Measurements from ENCODE around the gene VKORC1. TPM values are rescaled to one million over a fixed set of nuclear protein-coding genes. Genes with fewer than 3 reads are reported as not detected.

Gene VKORC1
- total and polyA plus RNA-seq, 2 of the 8 experiments (the other 6 are each of a cell fraction or from before 2014, with no cell fraction given), result 84.1 to 483 TPM

GRCh38 chr16:31105677-31106213 lies 11.1 kb upstream of the VKORC1 start:
- Histone ChIP-seq H2AK5ac (ENCODE audit: low read depth, low read length) (no peak overlapping the region), H2BK5ac (ENCODE audit: low read depth, low read length) (no peak overlapping the region; the same call in 1 of the 2 replicates), H3K14ac (ENCODE audit: insufficient read length) (no peak overlapping the region), H3K4me1 (replicated peaks in 1 of 4; ENCODE audit: control insufficient read depth in 3 of 4, insufficient read depth in 4 of 4, low read length in 3 of 4) (peaks cover 0 to 5% (median 2%) of the 10 kb centered on the region in 4 experiments; a peak in 1 of 7 replicates), H3K9me3 (ENCODE audit: insufficient read depth in 2 of 2, low read depth in 1 of 2, low read length in 1 of 2) (no peaks in the 10 kb centered on the region), H3K27me3 (replicated peaks in 1 of 4; ENCODE audit: control insufficient read depth in 3 of 4, extremely low read depth in 1 of 4, insufficient read depth in 3 of 4, low read length in 3 of 4) (no peaks in the 10 kb centered on the region), H3K18ac (ENCODE audit: extremely low read depth, low read length) (peak overlapping the region; percentile 32), H4K5ac (ENCODE audit: insufficient read length, low read depth, low read length) (no peak overlapping the region), H3K4me2 (ENCODE audit: insufficient read depth in 1 of 2, low read depth in 2 of 2, low read length in 2 of 2) (peak overlapping the region in 1 of 2 experiments; percentile 36; a peak in 1 of 4 replicates), H3K23me2 (ENCODE audit: low read depth, low read length) (peaks cover 8% of the 10 kb centered on the region), H2BK120ac (replicated peaks; ENCODE audit: low read depth, low read length) (no peak overlapping the region), H3K56ac (replicated peaks; ENCODE audit: insufficient read length, low read depth, low read length) (no peak overlapping the region), H3K79me2 (ENCODE audit: control insufficient read depth in 1 of 2, insufficient read depth in 2 of 2, low read length in 2 of 2) (no peaks in the 10 kb centered on the region), H3K27ac (ENCODE audit: low read depth, low read length) (no peak overlapping the region), H2AFZ (ENCODE audit: low read length) (peak overlapping the region; percentile 77), H3K4me3 (ENCODE audit: extremely low read depth in 1 of 4, insufficient read depth in 2 of 4, low read depth in 3 of 4, low read length in 4 of 4) (no peak overlapping the region; a peak in 1 of 8 replicates), H3K79me1 (ENCODE audit: low read depth, low read length) (no peaks in the 10 kb centered on the region), H2BK20ac (ENCODE audit: low read length) (no peak overlapping the region), H3K23ac (ENCODE audit: insufficient read length) (no peak overlapping the region), H4K20me1 (replicated peaks in 1 of 2; ENCODE audit: control insufficient read depth in 1 of 2, insufficient read depth in 2 of 2, low read length in 2 of 2) (no peaks in the 10 kb centered on the region), H4K8ac (ENCODE audit: extremely low read depth, insufficient read depth, low read length) (peak overlapping the region; percentile 95), H2BK15ac (ENCODE audit: low read length) (no peak overlapping the region), H3K4ac (replicated peaks; ENCODE audit: insufficient read length, low read depth, low read length) (no peak overlapping the region), H4K91ac (replicated peaks; ENCODE audit: insufficient read length, low read length) (no peak overlapping the region), H2BK12ac (ENCODE audit: low read depth, low read length) (no peak overlapping the region), H3K36me3 (ENCODE audit: control insufficient read depth in 2 of 4, insufficient read depth in 4 of 4, low read length in 3 of 4) (peaks cover 0 to 8% (median 7%) of the 10 kb centered on the region in 4 experiments; a peak in 5 of 8 replicates), H3K9ac (replicated peaks in 1 of 4; ENCODE audit: extremely low read depth in 1 of 4, low read depth in 3 of 4, low read length in 3 of 4) (no peak overlapping the region)
- FAIRE-seq (no peak), DNase-seq (ENCODE audit: low read depth in 1 of 2, low spot score in 2 of 2) (peak; percentile 41 to 100)
- POLR2A ChIA-PET (ENCODE audit: partially characterized antibody), result no interaction called here
- CTCF ChIA-PET (ENCODE audit: partially characterized antibody), result no interaction called here
- whole genome bisulfite sequencing, 2 experiments (ENCODE audit: extremely low coverage in 1 of 2, insufficient coverage in 1 of 2, insufficient read length in 1 of 2, insufficient replicate concordance in 2 of 2, low coverage in 1 of 2, low lambda C conversion rate in 2 of 2, missing lambda C conversion rate in 1 of 2), result 39% methylated on average over 32 of the region's 33 CpGs; no CpG with 5 or more reads in 1 of the 2 experiments
- peak; percentile 43 to 53 for TF ChIP-seq RAD21 (IDR thresholded peaks at IDR 0.05 in 1 of 2, conservative IDR thresholded peaks at IDR 0.05 in 1 of 2; ENCODE audit: low read depth in 2 of 2, low read length in 2 of 2)
- TF ChIP-seq CTCF (IDR thresholded peaks at IDR 0.05; ENCODE audit: control extremely low read depth in 1 of 3, insufficient read depth in 1 of 3, low read depth in 1 of 3, low read length in 3 of 3), result peak; percentile 66 to 87 (median 73)
- TF ChIP-seq RXRA (IDR thresholded peaks at IDR 0.05; ENCODE audit: insufficient read depth, low read depth, low read length), result peak; percentile 85
- TF ChIP-seq MAX (IDR thresholded peaks at IDR 0.05), result peak; percentile 75
- no peak for TF ChIP-seq SAP30 (IDR thresholded peaks at IDR 0.05; ENCODE audit: insufficient read depth, insufficient replicate concordance, low read length)
- TF ChIP-seq BACH1 (IDR thresholded peaks at IDR 0.05; ENCODE audit: low read length), result peak; percentile 53; the same call in 1 of the 2 replicates
- 0 out of 4 replicates have a peak, but pooled peaks of 1 of the 2 experiments have one; percentile 42 for TF ChIP-seq SIN3A (conservative IDR thresholded peaks at IDR 0.05 in 1 of 2, IDR thresholded peaks at IDR 0.05 in 1 of 2; ENCODE audit: low read depth in 1 of 2, low read length in 2 of 2)
